HCT116 (cell line): ENCODE results near the gene LRRC7. TPM values are rescaled to one million over a fixed set of nuclear protein-coding genes. Genes with fewer than 3 reads are reported as not detected.

ENCODE experiments used
- ATAC-seq: fragments of 200-7000 bp; cut with Tn5 transposase; 2 replicates; pipeline ENCODE4 v1.9.1; 2020; ENCODE audit warnings: mild to moderate bottlenecking, moderate library complexity
- BruUV-seq: library from RNA; stranded (reverse); fragments of 400-500 nt; replicated peaks from 2 replicates; lab custom pipeline; 2021; lab: Mats Ljungman, UMichigan
- CTCF ChIA-PET: fragments of 300-600 bp; sonication (Branson Sonifier 250); formaldehyde crosslinking; loops from one replicate; lab custom pipeline; 2021; ENCODE audit warnings: antibody characterized with exemption; lab: Charles Lee
- POLR2A ChIA-PET: fragments of 300-600, 350-600 bp; sonication (Branson Sonifier 250); formaldehyde crosslinking; loops from one replicate; lab custom pipeline; 2021; ENCODE audit warnings: antibody characterized with exemption; lab: Charles Lee
- RAD21 ChIA-PET, 2 experiments: fragments of 300-600 bp; sonication (Branson Sonifier 250); formaldehyde crosslinking; loops; one replicate each; lab custom pipeline; 2023; ENCODE audit warnings: low total read pairs in 2 of 2; ENCODE audit not compliant: uncharacterized antibody in 2 of 2, unreplicated experiment in 2 of 2, low non-redundant PET in 1 of 2; lab: Charles Lee
- DNase-seq: peaks from one replicate; pipeline ENCODE4 v3.0.0-alpha.2; 2010; ENCODE audit warnings: low read depth, low spot score
- H2AFZ ChIP-seq: fragments of 200-600 bp; shearing (Covaris generic), sonication (generic); 2 replicates; pipeline ENCODE4 v1.6.1; 2017; ENCODE audit warnings: low read depth, mixed run types, mixed read lengths, antibody characterized with exemption, low read length; ENCODE audit not compliant: poor library complexity, severe bottlenecking
- H3K27ac ChIP-seq: 2 replicates; pipeline ENCODE4 v1.5.1; 2012; ENCODE audit warnings: low read depth, low read length
- H3K27me3 ChIP-seq: fragments of 200-600 bp; sonication (generic); 2 replicates; pipeline ENCODE4 v1.6.1; 2016; ENCODE audit warnings: mixed run types, low read length, mixed read lengths; ENCODE audit not compliant: insufficient read depth
- H3K36me3 ChIP-seq, 2 experiments: fragments of 200-500 bp in 1 of 2; fragments of 200-600 bp in 1 of 2; sonication (Bioruptor generic) in 1 of 2; sonication (generic) in 1 of 2; 2 replicates each; pipeline versions ENCODE4 v1.5.1 to v1.6.1; 2014 to 2016; ENCODE audit warnings: low read length in 2 of 2, inconsistent platforms in 1 of 2, mixed read lengths in 1 of 2, mixed run types in 1 of 2; ENCODE audit not compliant: insufficient read depth in 2 of 2, control insufficient read depth in 1 of 2
- H3K4me1 ChIP-seq, 2 experiments: fragments of 200-600 bp in 1 of 2; sonication (generic) in 1 of 2; 2 replicates each; pipeline versions ENCODE4 v1.5.1 to v1.6.1; 2012 to 2017; ENCODE audit warnings: low read length in 2 of 2, inconsistent platforms in 1 of 2, mild to moderate bottlenecking in 1 of 2, mixed read lengths in 1 of 2, mixed run types in 1 of 2, moderate library complexity in 1 of 2; ENCODE audit not compliant: insufficient read depth in 2 of 2, control insufficient read depth in 1 of 2
- H3K4me2 ChIP-seq: fragments of 200-600 bp; sonication (generic); 2 replicates; pipeline ENCODE4 v1.6.1; 2017; ENCODE audit warnings: mixed run types, low read length, mixed read lengths
- H3K4me3 ChIP-seq, 2 experiments: fragments of 200-600 bp in 1 of 2; sonication (generic) in 1 of 2; replicated peaks in 1 of 2; 2 replicates each; pipeline ENCODE4 v1.5.1; 2011 to 2016; ENCODE audit warnings: low read length in 2 of 2, control low read depth in 1 of 2, low read depth in 1 of 2, mild to moderate bottlenecking in 1 of 2, mixed read lengths in 1 of 2, mixed run types in 1 of 2
- H3K79me2 ChIP-seq: fragments of 200-600 bp; sonication (generic); 2 replicates; pipeline ENCODE4 v1.6.1; 2017; ENCODE audit warnings: mild to moderate bottlenecking, mixed run types, low read length, moderate library complexity, mixed read lengths; ENCODE audit not compliant: insufficient read depth
- H3K9ac ChIP-seq: fragments of 200-600 bp; sonication (generic); 2 replicates; pipeline ENCODE4 v1.6.1; 2016; ENCODE audit warnings: low read length, mixed read lengths
- H3K9me2 ChIP-seq: fragments of 200-600 bp; sonication (generic), shearing (Covaris generic); 2 replicates; pipeline ENCODE4 v1.6.1; 2017; ENCODE audit warnings: mixed run types, mild to moderate bottlenecking, moderate library complexity; ENCODE audit not compliant: insufficient read depth
- H3K9me3 ChIP-seq, 2 experiments: fragments of 200-500 bp in 1 of 2; fragments of 200-600 bp in 1 of 2; sonication (Bioruptor generic) in 1 of 2; sonication (generic) in 1 of 2; 2 replicates each; pipeline ENCODE4 v1.6.1; 2014 to 2017; ENCODE audit warnings: low read length in 2 of 2, mixed read lengths in 2 of 2, inconsistent platforms in 1 of 2, low read depth in 1 of 2, mild to moderate bottlenecking in 1 of 2, mixed run types in 1 of 2, moderate library complexity in 1 of 2; ENCODE audit not compliant: control insufficient read depth in 1 of 2, insufficient read depth in 1 of 2
- H4K20me1 ChIP-seq: fragments of 200-600 bp; sonication (generic), shearing (Covaris generic); 2 replicates; pipeline ENCODE4 v1.6.1; 2017; ENCODE audit warnings: mixed run types, mild to moderate bottlenecking, moderate library complexity; ENCODE audit not compliant: insufficient read depth
- CBX3 ChIP-seq: IDR thresholded peaks from 2 replicates; pipeline ENCODE4 v1.6.1; 2012; ENCODE audit warnings: low read depth
- CEBPB ChIP-seq: IDR thresholded peaks from 2 replicates; pipeline ENCODE4 v1.6.1; 2012; ENCODE audit warnings: low read depth
- EGR1 ChIP-seq: IDR thresholded peaks from 2 replicates; pipeline ENCODE4 v1.6.1; 2012; ENCODE audit warnings: low read depth
- ELF1 ChIP-seq: IDR thresholded peaks from 2 replicates; pipeline ENCODE4 v1.6.1; 2012; ENCODE audit warnings: low read depth, borderline replicate concordance
- EZH2 ChIP-seq: fragments of 200-600 bp; sonication (generic); IDR thresholded peaks from 2 replicates; pipeline ENCODE4 v1.6.1; 2017; ENCODE audit warnings: antibody characterized with exemption, mixed run types
- EZH2phosphoT487 ChIP-seq: fragments of 200-600 bp; IDR thresholded peaks from 2 replicates; pipeline ENCODE4 v1.6.1; 2018; ENCODE audit warnings: antibody characterized with exemption, borderline replicate concordance
- FOSL1 ChIP-seq: IDR thresholded peaks from 2 replicates; pipeline ENCODE4 v1.6.1; 2012; ENCODE audit warnings: low read depth
- JUND ChIP-seq: IDR thresholded peaks from 2 replicates; pipeline ENCODE4 v1.6.1; 2012
- POLR2AphosphoS5 ChIP-seq: IDR thresholded peaks from 2 replicates; pipeline ENCODE4 v1.6.1; 2011; ENCODE audit warnings: mild to moderate bottlenecking, low read depth, low read length, moderate library complexity
- RAD21 ChIP-seq: IDR thresholded peaks from 2 replicates; pipeline ENCODE4 v1.6.1; 2012; ENCODE audit warnings: low read depth, mild to moderate bottlenecking
- SIN3A ChIP-seq: IDR thresholded peaks from 2 replicates; pipeline ENCODE4 v1.6.1; 2012; ENCODE audit warnings: low read depth
- SP1 ChIP-seq: IDR thresholded peaks from 2 replicates; pipeline ENCODE4 v1.6.1; 2012; ENCODE audit warnings: low read depth
- SRF ChIP-seq: IDR thresholded peaks from 2 replicates; pipeline ENCODE4 v1.6.1; 2012; ENCODE audit warnings: low read depth
- TCF7L2 ChIP-seq: IDR thresholded peaks from 2 replicates; pipeline ENCODE4 v1.7.0; 2011; ENCODE audit warnings: borderline replicate concordance, inconsistent platforms; ENCODE audit not compliant: insufficient read depth, insufficient read length; ENCODE audit errors: extremely low read depth
- YY1 ChIP-seq: IDR thresholded peaks from 2 replicates; pipeline ENCODE4 v1.6.1; 2011; ENCODE audit warnings: low read length, low read depth, moderate library complexity, mild to moderate bottlenecking; ENCODE audit not compliant: insufficient replicate concordance; ENCODE audit errors: extremely low read depth
- ZFX ChIP-seq: fragments of 450-650 bp; IDR thresholded peaks from 2 replicates; pipeline ENCODE4 v1.6.1; 2017
- ZNF274 ChIP-seq: fragments of 200-500 bp; sonication (Bioruptor generic); IDR thresholded peaks from 2 replicates; pipeline ENCODE4 v1.6.1; 2014; ENCODE audit warnings: mild to moderate bottlenecking, low read depth, low read length, inconsistent platforms
- intact Hi-C: fragments of 100-400 bp; cut with micrococcal nuclease; formaldehyde crosslinking; loops from 2 replicates; pipeline ENCODE4 v1.10.0; 2022
- total RNA-seq: library from RNA; stranded (reverse); gene quantifications from one replicate; pipeline ENCODE4 v1.2.1, GENCODE V29; 2021; ENCODE audit not compliant: unreplicated experiment
- TF ChIP-seq, protein P1 (sequence below), 3 experiments: fragments of 200-600 bp in 1 of 3; sonication (generic) in 1 of 3; IDR thresholded peaks in 2 of 3; conservative IDR thresholded peaks in 1 of 3; 2 replicates each; pipeline ENCODE4 v1.5.1; 2012 to 2017; ENCODE audit warnings: low read depth in 2 of 3, low read length in 2 of 3, antibody characterized with exemption in 1 of 3, borderline replicate concordance in 1 of 3, control low read depth in 1 of 3, mild to moderate bottlenecking in 1 of 3, mixed read lengths in 1 of 3, mixed run types in 1 of 3, moderate library complexity in 1 of 3; ENCODE audit not compliant: insufficient read depth in 1 of 3
- TF ChIP-seq, protein P2 (sequence below): IDR thresholded peaks from 2 replicates; pipeline ENCODE4 v1.6.1; 2012
- TF ChIP-seq, protein P3 (sequence below): IDR thresholded peaks from 2 replicates; pipeline ENCODE4 v1.6.1; 2011; ENCODE audit warnings: mild to moderate bottlenecking, low read length, moderate library complexity; ENCODE audit not compliant: insufficient replicate concordance; ENCODE audit errors: extremely low read depth
- TF ChIP-seq, protein P4 (sequence below): IDR thresholded peaks from 2 replicates; pipeline ENCODE4 v1.6.1; 2012

The LRRC7 gene
- total RNA-seq, 1 experiment from 2014 or later: not detected

DNA sequence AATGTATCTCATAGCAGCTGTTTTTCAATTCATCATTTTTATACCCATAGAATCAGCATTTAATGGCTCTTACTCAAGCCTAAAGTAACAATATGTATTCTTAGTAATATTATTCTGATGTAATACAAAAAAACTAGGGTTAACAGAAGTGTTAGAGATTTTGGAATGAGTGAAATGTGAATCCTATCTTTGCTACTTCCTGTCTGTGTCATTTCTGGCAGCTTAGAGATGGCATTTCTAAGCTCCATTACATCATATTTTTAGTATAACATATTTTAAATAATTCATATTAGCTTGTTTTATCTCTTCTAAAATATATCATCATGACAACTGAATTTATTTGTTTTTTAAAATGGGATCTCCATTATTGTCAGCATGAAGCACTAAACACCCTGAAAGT lies 90.2 kb downstream of the LRRC7 start (continued):
- TF ChIP-seq, protein P1, sequence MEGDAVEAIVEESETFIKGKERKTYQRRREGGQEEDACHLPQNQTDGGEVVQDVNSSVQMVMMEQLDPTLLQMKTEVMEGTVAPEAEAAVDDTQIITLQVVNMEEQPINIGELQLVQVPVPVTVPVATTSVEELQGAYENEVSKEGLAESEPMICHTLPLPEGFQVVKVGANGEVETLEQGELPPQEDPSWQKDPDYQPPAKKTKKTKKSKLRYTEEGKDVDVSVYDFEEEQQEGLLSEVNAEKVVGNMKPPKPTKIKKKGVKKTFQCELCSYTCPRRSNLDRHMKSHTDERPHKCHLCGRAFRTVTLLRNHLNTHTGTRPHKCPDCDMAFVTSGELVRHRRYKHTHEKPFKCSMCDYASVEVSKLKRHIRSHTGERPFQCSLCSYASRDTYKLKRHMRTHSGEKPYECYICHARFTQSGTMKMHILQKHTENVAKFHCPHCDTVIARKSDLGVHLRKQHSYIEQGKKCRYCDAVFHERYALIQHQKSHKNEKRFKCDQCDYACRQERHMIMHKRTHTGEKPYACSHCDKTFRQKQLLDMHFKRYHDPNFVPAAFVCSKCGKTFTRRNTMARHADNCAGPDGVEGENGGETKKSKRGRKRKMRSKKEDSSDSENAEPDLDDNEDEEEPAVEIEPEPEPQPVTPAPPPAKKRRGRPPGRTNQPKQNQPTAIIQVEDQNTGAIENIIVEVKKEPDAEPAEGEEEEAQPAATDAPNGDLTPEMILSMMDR (IDR thresholded peaks at IDR 0.05 in 2 of 3, conservative IDR thresholded peaks at IDR 0.05 in 1 of 3; ENCODE audit: borderline replicate concordance in 1 of 3, insufficient read depth in 1 of 3, low read depth in 2 of 3, low read length in 2 of 3): no peak
- no peak for TF ChIP-seq EGR1

DNA sequence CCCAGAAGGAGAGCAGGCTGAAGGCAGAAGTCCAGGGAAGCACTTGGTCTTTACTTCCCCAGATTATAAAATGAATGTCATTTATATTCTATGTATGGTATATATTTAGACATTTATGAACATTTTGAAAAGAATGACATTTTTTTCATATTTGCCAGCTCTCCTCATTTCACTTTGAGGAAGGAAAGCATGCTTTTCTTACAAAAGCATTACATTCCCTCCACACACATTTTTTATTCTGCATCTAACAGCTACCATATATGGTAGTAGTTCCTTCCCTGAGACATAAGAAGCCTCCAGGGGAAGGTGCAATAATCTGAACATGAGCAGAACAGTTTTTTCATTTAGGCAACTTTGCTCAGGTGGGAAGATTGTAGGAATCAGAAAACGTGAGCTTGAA lies 94.0 kb downstream of the LRRC7 start:
- ChIA-PET CTCF (no interaction called here), POLR2A (no interaction called here), RAD21 (no interaction called here)
- Histone ChIP-seq H3K27me3 (peaks cover 18% of the 10 kb centered on the region), H3K9ac (no peak overlapping the region), H3K27ac (no peak overlapping the region), H4K20me1 (no peaks in the 10 kb centered on the region), H2AFZ (no peak overlapping the region), H3K4me1 (no peaks in the 10 kb centered on the region), H3K9me3 (no peaks in the 10 kb centered on the region), H3K4me2 (no peak overlapping the region), H3K36me3 (no peaks in the 10 kb centered on the region), H3K4me3 (no peak overlapping the region), H3K9me2 (no peaks in the 10 kb centered on the region), H3K79me2 (no peaks in the 10 kb centered on the region)
- BruUV-seq: no TSS peak
- ATAC-seq: no peak
- intact Hi-C loops: no loop called here
- TF ChIP-seq, protein P1 (IDR thresholded peaks at IDR 0.05 in 2 of 3, conservative IDR thresholded peaks at IDR 0.05 in 1 of 3; ENCODE audit: borderline replicate concordance in 1 of 3, insufficient read depth in 1 of 3, low read depth in 2 of 3, low read length in 2 of 3): no peak
- TF ChIP-seq, protein P2, sequence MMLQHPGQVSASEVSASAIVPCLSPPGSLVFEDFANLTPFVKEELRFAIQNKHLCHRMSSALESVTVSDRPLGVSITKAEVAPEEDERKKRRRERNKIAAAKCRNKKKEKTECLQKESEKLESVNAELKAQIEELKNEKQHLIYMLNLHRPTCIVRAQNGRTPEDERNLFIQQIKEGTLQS: no peak
- TF ChIP-seq EZH2phosphoT487: no peak
- no peak for TF ChIP-seq TCF7L2
- TF ChIP-seq JUND: no peak
- no peak for TF ChIP-seq FOSL1
- TF ChIP-seq SIN3A: no peak
- no peak for TF ChIP-seq RAD21
- TF ChIP-seq, protein P3, sequence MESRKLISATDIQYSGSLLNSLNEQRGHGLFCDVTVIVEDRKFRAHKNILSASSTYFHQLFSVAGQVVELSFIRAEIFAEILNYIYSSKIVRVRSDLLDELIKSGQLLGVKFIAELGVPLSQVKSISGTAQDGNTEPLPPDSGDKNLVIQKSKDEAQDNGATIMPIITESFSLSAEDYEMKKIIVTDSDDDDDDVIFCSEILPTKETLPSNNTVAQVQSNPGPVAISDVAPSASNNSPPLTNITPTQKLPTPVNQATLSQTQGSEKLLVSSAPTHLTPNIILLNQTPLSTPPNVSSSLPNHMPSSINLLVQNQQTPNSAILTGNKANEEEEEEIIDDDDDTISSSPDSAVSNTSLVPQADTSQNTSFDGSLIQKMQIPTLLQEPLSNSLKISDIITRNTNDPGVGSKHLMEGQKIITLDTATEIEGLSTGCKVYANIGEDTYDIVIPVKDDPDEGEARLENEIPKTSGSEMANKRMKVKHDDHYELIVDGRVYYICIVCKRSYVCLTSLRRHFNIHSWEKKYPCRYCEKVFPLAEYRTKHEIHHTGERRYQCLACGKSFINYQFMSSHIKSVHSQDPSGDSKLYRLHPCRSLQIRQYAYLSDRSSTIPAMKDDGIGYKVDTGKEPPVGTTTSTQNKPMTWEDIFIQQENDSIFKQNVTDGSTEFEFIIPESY: no peak
- no peak for TF ChIP-seq ELF1
- no peak for TF ChIP-seq EZH2
- TF ChIP-seq YY1: no peak
- TF ChIP-seq, protein P4, sequence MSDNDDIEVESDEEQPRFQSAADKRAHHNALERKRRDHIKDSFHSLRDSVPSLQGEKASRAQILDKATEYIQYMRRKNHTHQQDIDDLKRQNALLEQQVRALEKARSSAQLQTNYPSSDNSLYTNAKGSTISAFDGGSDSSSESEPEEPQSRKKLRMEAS: no peak
- TF ChIP-seq CEBPB: no peak
- no peak for TF ChIP-seq CBX3
- no peak for TF ChIP-seq ZNF274
- no peak for TF ChIP-seq ZFX
- no peak for TF ChIP-seq SRF
- TF ChIP-seq SP1: no peak
- TF ChIP-seq POLR2AphosphoS5: no peak
- no peak for DNase-seq
